Neural cell (in vitro differentiated cells): ENCODE data around the gene TMEM121. TPM values are rescaled to one million over a fixed set of nuclear protein-coding genes. Genes with fewer than 3 reads are reported as not detected.
A peak's percentile ranks its signal among the peaks of the same experiment; 100 is the strongest.

Source experiments
- H2AFZ ChIP-seq: fragments of 200-600, 300-800 bp; sonication (generic), shearing (Covaris generic); 2 replicates; pipeline ENCODE4 v1.6.0; 2014; ENCODE audit warnings: low read depth, mild to moderate bottlenecking, antibody characterized with exemption, low read length, moderate library complexity
- H3F3A ChIP-seq: fragments of 200-600 bp; shearing (Covaris generic); 2 replicates; pipeline ENCODE4 v1.6.1; 2016; ENCODE audit warnings: mild to moderate bottlenecking, moderate library complexity, mixed read lengths, antibody characterized with exemption, low read length; ENCODE audit not compliant: insufficient read depth, poor library complexity, severe bottlenecking
- H3K27ac ChIP-seq: fragments of 200-600, 300-800 bp; sonication (generic), shearing (Covaris generic); 2 replicates; pipeline ENCODE4 v1.5.1; 2014; ENCODE audit warnings: mild to moderate bottlenecking, low read length, moderate library complexity
- H3K27me3 ChIP-seq: fragments of 300-800, 200-600 bp; sonication (generic), shearing (Covaris generic); 2 replicates; pipeline ENCODE4 v1.6.0; 2014; ENCODE audit warnings: mild to moderate bottlenecking, low read depth, low read length, moderate library complexity; ENCODE audit not compliant: insufficient read depth
- H3K36me3 ChIP-seq: fragments of 300-800, 200-600 bp; sonication (generic), shearing (Covaris generic); 2 replicates; pipeline ENCODE4 v1.5.1; 2014; ENCODE audit warnings: mild to moderate bottlenecking, antibody characterized with exemption, low read length, moderate library complexity; ENCODE audit not compliant: insufficient read depth
- H3K4me2 ChIP-seq: fragments of 300-800, 200-600 bp; sonication (generic), shearing (Covaris generic); 2 replicates; pipeline ENCODE4 v1.6.0; 2014; ENCODE audit warnings: mild to moderate bottlenecking, low read length
- H3K4me3 ChIP-seq: fragments of 300-800, 200-600 bp; sonication (generic), shearing (Covaris generic); 2 replicates; pipeline ENCODE4 v1.5.1; 2014; ENCODE audit warnings: mild to moderate bottlenecking, low read length, moderate library complexity
- H3K79me2 ChIP-seq: fragments of 200-600 bp; shearing (Covaris generic); replicated peaks from 2 replicates; pipeline ENCODE4 v1.6.0; 2014; ENCODE audit warnings: mild to moderate bottlenecking, low read length, moderate library complexity; ENCODE audit not compliant: insufficient read depth
- H3K9ac ChIP-seq: fragments of 300-800, 200-600 bp; sonication (generic), shearing (Covaris generic); 2 replicates; pipeline ENCODE4 v1.6.1; 2016; ENCODE audit warnings: mild to moderate bottlenecking, low read length, mixed read lengths
- H3K9me2 ChIP-seq: fragments of 200-600 bp; shearing (Covaris generic); 2 replicates; pipeline ENCODE4 v1.6.1; 2016; ENCODE audit warnings: mild to moderate bottlenecking, low read length, mixed read lengths; ENCODE audit not compliant: insufficient read depth
- H3K9me3 ChIP-seq: fragments of 200-600, 300-800 bp; sonication (generic), shearing (Covaris generic); 2 replicates; pipeline ENCODE4 v1.6.1; 2016; ENCODE audit warnings: mild to moderate bottlenecking, mixed run types, low read length, moderate library complexity, mixed read lengths
- H4K20me1 ChIP-seq: fragments of 200-600 bp; shearing (Covaris generic); 2 replicates; pipeline ENCODE4 v1.6.1; 2016; ENCODE audit warnings: mild to moderate bottlenecking, mixed run types; ENCODE audit not compliant: insufficient read depth
- CTCF ChIP-seq: fragments of 450-650 bp; IDR thresholded peaks from 2 replicates; pipeline ENCODE4 v1.5.1; 2014; ENCODE audit warnings: antibody characterized with exemption, mild to moderate bottlenecking, moderate library complexity; ENCODE audit not compliant: poor library complexity, severe bottlenecking
- EP300 ChIP-seq: fragments of 450-650 bp; conservative IDR thresholded peaks from 2 replicates; pipeline ENCODE4 v1.6.1; 2014; ENCODE audit warnings: antibody characterized with exemption, mild to moderate bottlenecking, moderate library complexity; ENCODE audit not compliant: poor library complexity, severe bottlenecking
- EZH2 ChIP-seq: fragments of 200-600, 300-800 bp; shearing (Covaris generic), sonication (generic); IDR thresholded peaks from 2 replicates; pipeline ENCODE4 v1.6.1; 2014; ENCODE audit warnings: antibody characterized with exemption, low read length, borderline replicate concordance, mild to moderate bottlenecking; ENCODE audit not compliant: insufficient read depth, poor library complexity, severe bottlenecking
- MXI1 ChIP-seq: fragments of 450-650 bp; conservative IDR thresholded peaks from 2 replicates; pipeline ENCODE4 v1.6.1; 2014; ENCODE audit warnings: antibody characterized with exemption, mild to moderate bottlenecking; ENCODE audit not compliant: poor library complexity, severe bottlenecking
- POLR2AphosphoS5 ChIP-seq: IDR thresholded peaks from 2 replicates; pipeline ENCODE4 v1.6.1; 2012
- RAD21 ChIP-seq: fragments of 450-650 bp; conservative IDR thresholded peaks from 2 replicates; pipeline ENCODE4 v1.6.1; 2014; ENCODE audit warnings: antibody characterized with exemption, mild to moderate bottlenecking, moderate library complexity
- REST ChIP-seq: IDR thresholded peaks from 2 replicates; pipeline ENCODE4 v1.6.1; 2012; ENCODE audit warnings: borderline replicate concordance
- SMC3 ChIP-seq: fragments of 450-650 bp; conservative IDR thresholded peaks from 2 replicates; pipeline ENCODE4 v1.6.1; 2014; ENCODE audit warnings: antibody characterized with exemption, mild to moderate bottlenecking, moderate library complexity; ENCODE audit not compliant: poor library complexity
- TAF1 ChIP-seq: IDR thresholded peaks from 2 replicates; pipeline ENCODE4 v1.6.1; 2012; ENCODE audit warnings: low read depth
- polyA plus RNA-seq: library from polyadenylated mRNA; depleted of rRNA; stranded (reverse); fragments of >200 nt; gene quantifications from 2 replicates; pipeline ENCODE4 v1.2.3, GENCODE V29; 2014

Gene TMEM121
- polyA plus RNA-seq, 1 donor from 2014 or later = 19.5 TPM

DNA sequence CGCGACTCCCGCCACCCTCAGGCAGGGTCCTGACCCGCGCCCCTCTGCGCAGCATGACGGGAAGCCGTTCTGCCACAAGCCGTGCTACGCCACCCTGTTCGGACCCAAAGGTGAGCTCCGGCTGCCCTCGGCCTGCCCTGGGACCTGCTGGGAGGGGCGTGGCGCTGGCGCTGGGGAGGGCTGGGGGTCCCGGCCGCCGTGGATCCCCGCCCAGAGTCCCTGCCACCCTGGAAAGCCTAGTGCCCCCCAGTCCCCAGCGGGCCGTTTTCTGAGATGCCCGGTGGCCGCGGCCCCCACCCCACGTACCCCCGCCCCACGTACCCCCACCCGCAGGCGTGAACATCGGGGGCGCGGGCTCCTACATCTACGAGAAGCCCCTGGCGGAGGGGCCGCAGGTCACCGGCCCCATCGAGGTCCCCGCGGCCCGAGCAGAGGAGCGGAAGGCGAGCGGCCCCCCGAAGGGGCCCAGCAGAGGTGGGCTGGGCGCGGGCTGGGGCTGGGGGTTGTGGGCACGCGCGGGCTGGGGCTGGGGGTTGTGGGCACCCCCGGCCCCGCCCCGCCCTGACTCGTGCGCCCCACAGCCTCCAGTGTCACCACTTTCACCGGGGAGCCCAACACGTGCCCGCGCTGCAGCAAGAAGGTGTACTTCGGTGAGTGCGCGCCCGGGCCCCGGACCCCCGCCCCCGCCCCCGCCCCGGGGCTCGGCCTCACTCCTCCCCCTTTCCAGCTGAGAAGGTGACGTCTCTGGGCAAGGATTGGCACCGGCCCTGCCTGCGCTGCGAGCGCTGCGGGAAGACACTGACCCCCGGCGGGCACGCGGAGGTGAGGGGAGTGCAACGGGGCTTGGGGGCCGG is 47.8 kb upstream of the TMEM121 start:
- no peak overlapping the region for H3K4me2 ChIP-seq
- H3K36me3 ChIP-seq = no peaks in the 10 kb centered on the region
- H3K27me3 ChIP-seq = no peaks in the 10 kb centered on the region

More for the DNA sequence above, 47.8 kb upstream of the TMEM121 start:
- Histone ChIP-seq H3K9me2 (no peaks in the 10 kb centered on the region), H3K4me3 (peak overlapping the region; percentile 45), H2AFZ (no peak overlapping the region), H3K27ac (no peak overlapping the region), H3K9me3 (no peaks in the 10 kb centered on the region), H3K9ac (peak overlapping the region; percentile 5), H3F3A (no peaks in the 10 kb centered on the region), H3K79me2 (peaks cover 28% of the 10 kb centered on the region), H4K20me1 (no peaks in the 10 kb centered on the region)
- TF ChIP-seq TAF1 (no peak), EZH2 (no peak), REST (no peak), MXI1 (no peak), POLR2AphosphoS5 (no peak), EP300 (no peak), CTCF (no peak), RAD21 (no peak), SMC3 (no peak)
